SW480 (cell line): ENCODE data around the gene LTC4S.
"Not testable (repeated sequence)": the region's sequence is repeated elsewhere in the genome, so short reads cannot be mapped to it uniquely, and the experiment has no call there.

Source experiments
- DNase-seq: peaks from one replicate; pipeline ENCODE4 v3.0.0-alpha.2; 2016; ENCODE audit warnings: low spot score

The LTC4S gene

DNA sequence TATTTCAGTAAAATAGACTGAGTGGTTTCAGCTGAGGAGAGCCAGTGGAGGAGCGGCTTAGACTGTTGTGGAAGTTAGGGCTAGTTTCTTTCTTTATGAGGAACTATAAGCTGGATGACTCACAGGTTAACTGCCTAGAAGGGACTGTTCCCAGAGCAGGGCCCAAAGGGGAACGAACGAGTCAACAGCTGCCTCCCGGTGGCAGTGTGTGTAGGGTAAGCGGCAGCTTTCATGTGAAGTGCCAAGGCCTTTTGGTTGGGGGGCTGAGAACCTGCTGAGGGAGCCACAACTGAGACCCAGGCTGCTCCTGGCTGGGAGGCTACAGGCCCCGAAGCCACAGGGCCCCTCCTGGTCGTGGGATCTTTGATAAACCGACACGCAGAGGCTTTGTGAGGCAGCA is 33.9 kb downstream of the LTC4S start:
- peak; percentile 51 for DNase-seq

DNA sequence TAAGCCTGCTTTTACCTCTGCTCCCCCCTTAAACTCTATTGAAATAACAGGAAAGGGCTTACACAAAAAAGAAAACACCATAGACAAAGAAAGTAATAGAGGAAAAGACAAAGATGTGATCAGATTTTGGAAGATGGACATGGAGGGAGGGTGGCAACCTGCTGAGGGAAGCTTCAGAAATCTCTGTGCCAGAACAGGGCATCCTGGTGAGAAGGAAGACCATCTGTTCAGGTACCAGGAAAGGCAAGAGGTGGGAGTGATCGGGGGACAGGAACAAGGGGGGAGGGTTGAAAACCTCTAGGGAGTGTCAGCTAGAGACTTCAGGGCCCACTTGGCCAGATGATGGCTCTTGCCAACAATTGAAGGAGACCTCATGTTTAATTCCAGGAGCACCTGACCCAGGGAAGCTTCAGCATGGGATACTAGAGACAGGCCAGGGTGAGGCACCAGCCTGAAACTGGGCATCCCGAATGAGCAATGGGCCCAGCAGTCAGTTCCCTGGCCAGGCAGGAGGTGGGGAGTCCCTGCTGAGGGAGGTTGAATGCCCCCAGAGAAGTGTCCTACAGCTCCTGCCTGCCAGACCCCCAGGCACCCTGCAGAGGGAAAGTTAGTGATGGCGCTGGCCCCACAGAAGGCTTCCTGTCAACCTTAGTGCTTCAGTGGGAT is 35.1 kb downstream of the LTC4S start:
- DNase-seq, result no peak

DNA sequence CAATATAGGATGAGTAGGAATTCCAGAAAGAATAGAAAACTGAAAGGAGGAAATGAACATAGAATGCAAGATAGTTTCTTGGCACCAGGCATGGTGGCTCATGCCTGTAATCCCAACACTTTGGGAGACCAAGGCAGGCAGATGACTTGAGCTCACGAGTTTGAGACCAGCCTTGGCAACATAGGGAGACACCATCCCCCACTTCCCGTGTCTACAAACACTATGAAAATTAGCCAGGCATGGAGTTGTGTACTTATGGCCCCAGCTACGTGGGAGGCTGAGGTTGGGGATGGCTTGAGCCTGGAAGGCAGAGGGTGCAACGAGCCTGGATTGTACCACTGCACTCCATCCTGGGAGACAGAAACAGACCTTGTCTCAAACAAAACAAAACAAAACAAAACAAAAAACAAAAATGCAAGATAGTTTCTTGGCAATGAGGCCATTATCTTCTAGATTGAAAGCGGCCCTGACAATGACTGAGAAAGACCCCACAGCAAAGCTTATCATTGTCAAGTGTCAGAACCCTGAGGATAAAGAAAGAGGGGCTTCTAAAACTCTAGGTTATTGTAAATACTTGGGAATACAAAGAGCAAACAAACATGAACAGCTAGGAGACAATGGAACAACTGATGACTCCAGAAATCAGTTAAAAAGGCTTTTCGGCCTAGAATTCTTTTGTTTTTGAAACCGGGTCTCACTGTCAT is 36.1 kb downstream of the LTC4S start:
- no peak for DNase-seq

DNA sequence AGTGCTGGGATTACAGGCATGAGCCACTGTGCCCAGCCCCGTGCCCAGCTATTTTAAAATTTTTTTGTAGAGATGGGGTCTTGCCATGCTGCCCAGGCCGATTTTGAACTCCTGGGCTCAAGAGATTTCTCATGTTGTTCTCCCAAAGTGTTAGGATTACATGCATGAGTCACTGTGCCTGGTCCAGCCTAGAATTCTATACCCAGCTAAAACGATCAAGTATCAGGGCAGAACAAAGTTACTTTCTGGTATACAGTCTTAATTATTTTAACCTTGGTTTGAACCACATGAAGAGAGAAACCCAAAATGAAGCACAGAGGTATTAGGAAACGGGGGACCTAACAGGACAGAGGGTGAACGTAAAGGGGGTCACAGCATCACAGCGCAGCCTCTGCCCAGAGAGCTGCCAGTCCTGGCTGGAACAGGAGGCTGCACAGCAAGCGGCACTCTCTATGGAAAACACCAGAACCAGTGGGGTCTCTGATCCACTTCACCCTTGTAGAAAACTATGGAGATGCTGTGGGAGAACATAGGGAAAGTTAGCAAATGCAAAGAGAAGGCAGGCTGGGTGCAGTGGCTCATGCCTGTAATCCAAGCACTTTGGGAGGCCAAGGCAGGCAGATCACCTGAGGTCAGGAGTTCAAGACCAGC is 37.2 kb downstream of the LTC4S start:
- DNase-seq, result no peak

DNA sequence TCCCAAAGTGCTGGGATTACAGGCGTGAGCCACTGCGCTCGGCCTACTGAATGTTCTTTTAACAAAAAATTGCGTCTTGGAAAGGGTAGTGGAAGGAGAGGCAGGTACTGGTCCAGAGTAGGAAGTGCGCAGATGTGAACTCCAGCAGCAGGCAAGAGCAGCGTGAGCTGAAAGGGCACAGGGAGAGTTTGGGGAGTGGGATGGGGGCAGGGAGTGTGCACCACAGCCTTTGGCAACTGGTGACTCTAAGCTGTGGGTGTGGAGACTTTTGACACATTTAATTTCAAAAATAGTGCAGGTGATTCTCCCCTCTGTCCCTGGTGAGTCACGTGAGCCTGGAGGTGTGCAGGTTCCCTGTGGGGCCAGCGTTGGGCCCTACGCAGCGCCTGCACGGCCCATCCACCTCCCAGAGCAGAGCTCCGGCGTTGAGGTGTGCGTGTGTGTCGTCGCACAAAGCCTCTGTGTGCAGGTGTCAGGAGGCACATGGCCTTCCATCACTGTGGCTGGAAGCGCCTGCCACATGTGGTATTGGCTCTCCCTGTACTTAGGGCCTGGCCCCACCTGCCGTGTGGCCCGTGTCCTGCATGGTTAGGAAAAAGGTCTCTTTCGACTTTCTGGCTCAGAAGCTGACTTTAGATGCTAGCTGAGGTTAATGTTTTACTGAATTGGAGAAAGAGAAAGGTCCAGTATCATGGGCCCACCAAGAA is 38.4 kb downstream of the LTC4S start:
- DNase-seq, result no peak

DNA sequence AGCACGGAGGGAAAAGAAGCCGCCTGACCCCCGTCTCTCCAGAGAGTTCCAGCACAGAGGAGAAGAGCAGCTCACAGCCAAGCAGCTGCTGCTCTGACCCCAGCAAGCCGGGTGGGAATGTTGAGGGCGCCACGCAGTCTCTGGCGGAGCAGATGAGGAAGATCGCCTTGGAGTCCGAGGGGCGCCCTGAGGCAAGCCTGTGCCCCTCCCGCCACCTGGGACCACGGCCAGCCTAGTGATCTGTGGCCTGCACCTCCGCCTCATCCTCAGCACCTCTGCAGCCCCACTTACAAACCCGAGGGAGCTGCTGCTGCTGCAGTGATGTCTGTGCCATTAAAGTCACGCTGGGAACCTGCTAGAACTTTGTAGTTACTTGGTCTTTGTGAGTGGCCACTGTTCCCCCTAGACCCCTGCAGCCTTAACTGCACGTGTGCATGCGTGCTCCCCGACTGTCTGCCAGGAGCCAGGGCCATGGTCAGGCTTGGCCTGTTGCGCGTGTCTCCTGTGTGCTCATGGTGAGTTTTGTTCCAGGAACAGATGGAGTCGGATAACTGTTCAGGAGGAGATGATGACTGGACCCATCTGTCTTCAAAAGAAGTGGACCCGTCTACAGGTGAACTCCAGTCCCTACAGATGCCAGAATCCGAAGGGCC is 39.4 kb downstream of the LTC4S start:
- no peak for DNase-seq

DNA sequence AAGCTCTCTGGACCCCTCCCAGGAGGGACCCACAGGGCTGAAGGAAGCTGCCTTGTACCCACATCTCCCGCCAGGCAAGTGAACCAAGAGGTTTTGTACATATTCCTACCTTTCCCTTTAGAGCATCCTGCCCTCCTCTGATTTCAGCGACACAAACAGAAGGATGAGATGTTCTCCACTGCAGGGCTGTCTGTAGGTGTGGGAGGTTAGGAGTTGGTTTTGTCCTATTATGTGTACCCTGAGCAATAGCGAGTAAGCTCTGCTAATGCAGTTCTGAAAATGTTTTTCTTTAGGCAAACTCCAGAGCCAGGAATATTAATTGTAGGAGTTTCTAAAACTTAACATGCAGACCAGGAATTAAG is 39.9 kb downstream of the LTC4S start:
- DNase-seq, result no peak

DNA sequence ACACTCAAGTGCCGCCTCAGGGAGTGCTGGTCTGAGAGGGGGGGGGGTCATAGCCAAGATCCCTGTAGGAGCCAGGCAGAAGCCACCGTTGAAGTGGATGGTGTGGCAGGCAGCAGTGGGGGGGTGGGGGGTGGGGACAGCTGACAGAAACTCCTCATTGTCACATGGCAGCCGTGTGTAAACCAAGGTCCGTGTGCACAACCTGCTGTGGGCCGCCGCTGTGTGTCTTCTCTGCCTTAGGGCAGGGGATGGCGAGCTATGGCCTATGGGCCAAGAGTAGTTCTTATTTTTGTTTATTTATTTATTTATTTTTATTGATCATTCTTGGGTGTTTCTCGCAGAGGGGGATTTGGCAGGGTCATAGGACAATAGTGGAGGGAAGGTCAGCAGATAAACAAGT is 40.3 kb downstream of the LTC4S start:
- DNase-seq, result no peak

DNA sequence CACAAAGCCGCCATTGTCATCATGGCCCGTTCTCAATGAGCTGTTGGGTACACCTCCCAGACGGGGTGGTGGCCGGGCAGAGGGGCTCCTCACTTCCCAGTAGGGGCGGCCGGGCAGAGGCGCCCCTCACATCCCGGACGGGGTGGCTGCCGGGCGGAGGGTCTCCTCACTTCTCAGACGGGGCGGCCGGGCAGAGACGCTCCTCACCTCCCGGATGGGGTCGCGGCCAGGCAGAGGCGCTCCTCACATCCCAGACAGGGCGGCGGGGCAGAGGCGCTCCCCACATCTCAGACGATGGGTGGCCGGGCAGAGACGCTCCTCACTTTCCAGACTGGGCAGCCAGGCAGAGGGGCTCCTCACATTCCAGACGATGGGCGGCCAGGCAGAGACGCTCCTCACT is 41.1 kb downstream of the LTC4S start:
- not testable (repeated sequence) for DNase-seq

DNA sequence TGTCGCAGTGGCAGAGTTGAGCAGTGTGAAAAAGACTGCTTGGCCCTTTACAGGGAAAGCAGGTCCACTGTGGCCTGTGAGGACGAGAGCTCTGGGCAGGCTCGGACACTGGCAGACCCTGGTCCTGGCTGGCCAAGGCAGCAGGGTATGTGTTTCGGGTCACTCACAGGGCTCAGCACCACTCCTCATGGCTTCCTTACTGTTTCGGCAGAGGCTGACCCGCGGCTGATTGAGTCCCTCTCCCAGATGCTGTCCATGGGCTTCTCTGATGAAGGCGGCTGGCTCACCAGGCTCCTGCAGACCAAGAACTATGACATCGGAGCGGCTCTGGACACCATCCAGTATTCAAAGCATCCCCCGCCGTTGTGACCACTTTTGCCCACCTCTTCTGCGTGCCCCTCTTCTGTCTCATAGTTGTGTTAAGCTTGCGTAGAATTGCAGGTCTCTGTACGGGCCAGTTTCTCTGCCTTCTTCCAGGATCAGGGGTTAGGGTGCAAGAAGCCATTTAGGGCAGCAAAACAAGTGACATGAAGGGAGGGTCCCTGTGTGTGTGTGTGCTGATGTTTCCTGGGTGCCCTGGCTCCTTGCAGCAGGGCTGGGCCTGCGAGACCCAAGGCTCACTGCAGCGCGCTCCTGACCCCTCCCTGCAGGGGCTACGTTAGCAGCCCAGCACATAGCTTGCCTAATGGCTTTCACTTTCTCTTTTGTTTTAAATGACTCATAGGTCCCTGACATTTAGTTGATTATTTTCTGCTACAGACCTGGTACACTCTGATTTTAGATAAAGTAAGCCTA is 42.6 kb downstream of the LTC4S start:
- DNase-seq, result peak; percentile 55

DNA sequence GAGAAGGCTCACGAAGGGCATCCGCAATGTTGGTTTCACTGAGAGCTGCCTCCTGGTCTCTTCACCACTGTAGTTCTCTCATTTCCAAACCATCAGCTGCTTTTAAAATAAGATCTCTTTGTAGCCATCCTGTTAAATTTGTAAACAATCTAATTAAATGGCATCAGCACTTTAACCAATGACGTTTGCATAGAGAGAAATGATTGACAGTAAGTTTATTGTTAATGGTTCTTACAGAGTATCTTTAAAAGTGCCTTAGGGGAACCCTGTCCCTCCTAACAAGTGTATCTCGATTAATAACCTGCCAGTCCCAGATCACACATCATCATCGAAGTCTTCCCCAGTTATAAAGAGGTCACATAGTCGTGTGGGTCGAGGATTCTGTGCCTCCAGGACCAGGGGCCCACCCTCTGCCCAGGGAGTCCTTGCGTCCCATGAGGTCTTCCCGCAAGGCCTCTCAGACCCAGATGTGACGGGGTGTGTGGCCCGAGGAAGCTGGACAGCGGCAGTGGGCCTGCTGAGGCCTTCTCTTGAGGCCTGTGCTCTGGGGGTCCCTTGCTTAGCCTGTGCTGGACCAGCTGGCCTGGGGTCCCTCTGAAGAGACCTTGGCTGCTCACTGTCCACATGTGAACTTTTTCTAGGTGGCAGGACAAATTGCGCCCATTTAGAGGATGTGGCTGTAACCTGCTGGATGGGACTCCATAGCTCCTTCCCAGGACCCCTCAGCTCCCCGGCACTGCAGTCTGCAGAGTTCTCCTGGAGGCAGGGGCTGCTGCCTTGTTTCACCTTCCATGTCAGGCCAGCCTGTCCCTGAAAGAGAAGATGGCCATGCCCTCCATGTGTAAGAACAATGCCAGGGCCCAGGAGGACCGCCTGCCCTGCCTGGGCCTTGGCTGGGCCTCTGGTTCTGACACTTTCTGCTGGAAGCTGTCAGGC is 43.6 kb downstream of the LTC4S start:
- no peak for DNase-seq

DNA sequence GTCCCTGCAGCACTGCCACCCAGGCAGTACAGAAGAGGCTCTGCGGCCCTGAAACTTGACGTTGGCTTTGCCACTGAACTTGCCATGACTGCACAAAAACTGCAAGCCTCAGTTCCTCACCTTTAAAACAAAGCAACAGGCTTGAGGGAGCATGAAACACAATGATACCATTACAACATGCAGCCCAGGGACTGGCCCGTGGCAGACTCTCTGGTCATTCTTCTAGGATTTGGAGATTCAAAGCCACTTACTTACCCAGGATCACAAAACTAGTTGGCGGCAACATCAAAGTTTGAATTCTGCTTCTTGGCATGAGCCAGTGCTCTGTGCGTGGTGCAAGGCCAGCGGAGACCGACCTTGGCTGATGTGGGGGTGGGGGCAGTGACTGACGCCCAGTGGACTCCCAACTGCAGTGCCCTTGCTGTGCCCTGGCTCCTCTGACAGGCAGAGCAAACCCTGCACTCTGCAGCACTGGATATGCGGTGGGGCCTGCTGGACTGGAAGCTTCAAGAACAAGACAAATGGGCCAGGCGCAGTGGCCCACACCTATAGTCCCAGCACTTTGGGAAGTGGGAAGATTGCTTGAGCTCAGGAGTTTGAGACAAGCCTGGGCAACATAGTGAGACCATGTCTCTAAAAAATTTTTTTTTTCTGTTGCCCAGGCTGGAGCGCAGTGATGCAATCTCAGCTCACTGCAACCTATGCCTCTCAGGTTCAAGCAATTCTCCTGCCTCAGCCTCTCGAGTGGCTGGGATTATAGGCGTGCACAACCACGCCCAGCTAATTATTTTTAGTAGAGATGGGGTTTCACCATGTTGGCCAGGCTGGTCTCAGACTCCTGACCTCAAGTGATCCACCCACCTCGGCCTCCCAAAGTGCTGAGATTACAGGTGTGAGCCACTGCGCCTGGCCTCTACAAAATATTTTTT is 45.8 kb downstream of the LTC4S start:
- DNase-seq, result no peak

DNA sequence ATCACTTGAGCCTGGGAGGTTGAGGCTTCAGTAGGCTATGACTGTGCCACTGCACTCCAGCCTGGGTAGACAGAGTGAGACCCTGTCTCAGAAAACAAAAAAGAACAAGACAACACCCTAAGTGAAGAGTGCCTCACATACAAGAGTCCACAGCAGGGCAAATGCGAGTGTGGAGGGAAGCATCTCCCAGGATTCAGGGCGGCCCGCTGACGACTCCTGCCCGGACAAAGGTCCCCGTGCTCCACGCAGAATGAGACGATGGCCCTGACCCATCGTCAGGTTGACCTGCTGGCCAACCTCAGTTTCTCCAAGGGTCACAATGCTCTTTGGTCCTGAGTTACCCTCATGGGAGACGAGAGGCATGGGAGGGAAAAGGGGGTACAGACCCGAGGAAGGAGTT is 46.5 kb downstream of the LTC4S start:
- DNase-seq, result no peak

DNA sequence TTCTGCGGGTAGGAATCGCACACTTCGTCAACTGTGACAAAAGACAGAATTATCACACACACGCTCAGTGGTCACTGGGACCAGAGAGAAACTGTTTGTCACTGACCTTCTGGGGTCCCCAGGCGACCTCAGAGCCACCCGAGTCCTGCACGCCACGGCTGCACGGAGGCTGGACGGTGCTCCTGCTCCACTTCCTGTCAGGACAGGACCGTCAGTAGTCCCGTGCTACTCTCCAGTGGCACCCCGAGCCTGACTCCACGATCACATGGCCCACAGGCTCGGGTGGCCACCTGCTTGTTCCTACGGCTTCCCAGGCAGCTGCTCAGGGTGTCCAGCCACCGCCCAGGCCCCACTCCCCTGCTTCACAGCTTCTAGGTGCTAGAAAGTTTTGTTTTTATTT is 47.0 kb downstream of the LTC4S start:
- no peak for DNase-seq

DNA sequence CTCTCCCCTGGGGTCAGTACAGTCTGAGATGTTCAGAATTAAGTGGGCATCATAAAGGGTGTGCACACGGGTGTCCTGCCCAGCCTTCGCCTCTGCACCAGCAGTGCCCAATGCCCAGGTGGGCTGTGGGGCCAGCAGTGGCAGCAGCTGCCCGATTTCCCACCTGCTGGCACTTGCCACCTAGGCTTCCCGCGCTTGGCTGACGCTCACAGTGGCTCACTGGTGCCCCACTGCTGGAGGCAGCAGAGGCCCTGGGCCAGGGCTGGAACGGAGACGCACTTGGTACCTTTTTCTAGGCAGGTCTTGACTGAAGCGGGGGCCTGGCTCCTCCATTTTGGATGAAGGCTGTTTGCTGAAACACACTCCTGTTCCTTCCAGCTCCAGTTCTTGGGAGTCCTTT is 47.8 kb downstream of the LTC4S start:
- no peak for DNase-seq
